DMS114 treated with DMSO at 0.1 percent for 48 hours (cell line): ENCODE data around the gene PAAF1.

ENCODE experiments used
- DNase-seq: peaks from one replicate; lab custom pipeline; 2025; ENCODE audit not compliant: unreplicated experiment; lab: John Stamatoyannopoulos, UW

Gene PAAF1

GRCh38 chr11:73969991-73970800 is 93.4 kb downstream of the PAAF1 start:
- DNase-seq = no peak

DNA sequence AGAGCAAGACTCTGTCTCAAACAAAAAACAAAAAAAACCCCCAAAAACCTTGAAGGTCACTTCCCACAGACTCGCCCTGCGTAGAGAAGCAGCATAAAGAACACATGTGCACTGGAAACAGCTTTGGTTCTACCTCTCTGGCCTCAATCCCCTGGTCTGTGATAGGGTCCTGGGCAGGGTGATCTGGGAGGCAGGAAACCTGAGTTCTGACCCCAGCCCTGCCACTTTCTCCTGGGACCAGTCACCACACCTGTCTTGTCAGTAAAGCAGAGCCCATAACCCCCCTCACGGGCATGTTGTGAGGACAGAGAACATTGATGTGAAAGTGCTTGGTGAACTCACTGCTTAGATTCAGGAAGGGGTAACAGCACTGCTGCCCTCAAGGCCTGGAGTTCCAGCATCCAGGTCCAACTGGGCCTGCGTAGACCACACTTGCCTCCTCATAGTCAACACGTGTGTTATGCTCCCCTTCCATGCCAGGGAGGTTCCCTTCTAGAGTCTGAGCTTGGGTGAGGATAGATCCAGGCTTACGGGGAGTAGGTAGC is 94.4 kb downstream of the PAAF1 start:
- no peak for DNase-seq

DNA sequence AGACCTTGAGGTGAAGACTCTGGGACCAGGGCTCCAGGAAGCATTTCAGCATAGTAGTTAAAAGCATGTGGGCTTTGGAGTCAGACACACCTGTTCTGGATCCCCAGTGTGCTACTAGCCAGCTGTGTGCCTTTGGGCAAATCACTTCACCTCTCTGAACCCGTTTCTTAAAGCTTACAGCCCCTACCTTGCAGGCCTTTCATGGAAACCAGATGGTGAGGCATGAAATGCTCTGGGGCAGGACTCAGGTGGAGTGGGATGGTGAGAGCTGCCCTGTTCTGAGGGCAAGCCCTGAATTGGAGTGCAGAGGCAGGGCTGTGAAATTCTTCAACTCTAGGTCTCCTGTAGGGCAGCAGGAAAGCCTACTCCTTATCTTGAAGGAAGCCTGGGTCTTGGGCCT is 95.4 kb downstream of the PAAF1 start:
- DNase-seq = no peak

GRCh38 chr11:73972620-73973449 is 96.0 kb downstream of the PAAF1 start:
- DNase-seq = no peak

GRCh38 chr11:73974604-73975478 is 98.0 kb downstream of the PAAF1 start:
- no peak for DNase-seq

DNA sequence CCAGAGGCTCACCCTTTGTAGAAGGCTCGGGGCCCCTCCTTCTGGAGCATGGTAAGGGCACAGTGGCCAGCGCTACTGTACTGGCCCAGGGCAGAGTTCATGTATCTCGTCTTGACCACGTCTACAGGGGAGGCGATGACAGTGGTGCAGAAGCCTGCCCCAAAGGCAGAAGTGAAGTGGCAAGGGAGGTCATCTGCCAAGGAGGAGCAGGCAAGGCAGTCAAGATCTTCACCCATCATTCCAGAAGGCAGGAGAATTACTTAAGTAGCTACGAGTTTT is 98.6 kb downstream of the PAAF1 start:
- no peak for DNase-seq

GRCh38 chr11:73976451-73977151 is 99.8 kb downstream of the PAAF1 start:
- no peak for DNase-seq

GRCh38 chr11:73977856-73978519 is 101.2 kb downstream of the PAAF1 start:
- no peak for DNase-seq

GRCh38 chr11:73978576-73979086 is 101.8 kb downstream of the PAAF1 start:
- DNase-seq = no peak

GRCh38 chr11:73980001-73980961 is 103.5 kb downstream of the PAAF1 start:
- no peak for DNase-seq
